ENCODE measurements around the gene SEC31B.

SEC31B gene

GRCh38 chr10:100462709-100463108 lies 57.0 kb downstream of the SEC31B start, which contains the start of gene WNT8B:
TSS of gene WNT8B (plus strand) at chr10:100463009. CDS start at chr10:100463169, 160 bp downstream.
- DNase-seq (ENCODE audit: low read depth), result no peak
- H3K4me3 ChIP-seq (ENCODE audit: low read depth, low read length), result no peak within 1 kb of the TSS

GRCh38 chr10:100448951-100449350 lies 70.7 kb downstream of the SEC31B start:
- no peak for DNase-seq (ENCODE audit: low read depth)
- TF ChIP-seq CTCF (conservative IDR thresholded peaks at IDR 0.05; ENCODE audit: low read depth, low read length), result no peak
- H3K4me3 ChIP-seq (ENCODE audit: low read depth, low read length), result no peak overlapping the region

More at GRCh38 chr10:100462709-100463108, 57.0 kb downstream of the SEC31B start, which contains the start of gene WNT8B:
- no peak for TF ChIP-seq CTCF (conservative IDR thresholded peaks at IDR 0.05; ENCODE audit: low read depth, low read length)

GRCh38 chr10:100447663-100448062 lies 72.0 kb downstream of the SEC31B start:
- TF ChIP-seq CTCF (conservative IDR thresholded peaks at IDR 0.05; ENCODE audit: low read depth, low read length), result no peak
- H3K4me3 ChIP-seq (ENCODE audit: low read depth, low read length), result no peak overlapping the region
- DNase-seq (ENCODE audit: low read depth), result no peak

- no peak for DNase-seq (ENCODE audit: low read depth)
- no peak overlapping the region for H3K4me3 ChIP-seq (ENCODE audit: low read depth, low read length)
- TF ChIP-seq CTCF (conservative IDR thresholded peaks at IDR 0.05; ENCODE audit: low read depth, low read length), result no peak
Observed at GRCh38 chr10:100446130-100446761, 73.4 kb downstream of the SEC31B start.

GRCh38 chr10:100442548-100442947 lies 77.1 kb downstream of the SEC31B start:
- no peak overlapping the region for H3K4me3 ChIP-seq (ENCODE audit: low read depth, low read length)
- no peak for TF ChIP-seq CTCF (conservative IDR thresholded peaks at IDR 0.05; ENCODE audit: low read depth, low read length)
- DNase-seq (ENCODE audit: low read depth), result no peak

GRCh38 chr10:100438674-100439315 lies 80.9 kb downstream of the SEC31B start:
- no peak for DNase-seq (ENCODE audit: low read depth)
- no peak overlapping the region for H3K4me3 ChIP-seq (ENCODE audit: low read depth, low read length)
- no peak for TF ChIP-seq CTCF (conservative IDR thresholded peaks at IDR 0.05; ENCODE audit: low read depth, low read length)

Data from choroid plexus epithelial cell (primary cell).